ENCODE data around the gene CCDC117. TPM values are rescaled to one million over a fixed set of nuclear protein-coding genes. Genes with fewer than 3 reads are reported as not detected.
"Not testable (repeated sequence)": the region's sequence is repeated elsewhere in the genome, so short reads cannot be mapped to it uniquely, and the experiment has no call there.

Gene CCDC117
- total RNA-seq, 1 donor from 2014 or later: 10.7 TPM

DNA sequence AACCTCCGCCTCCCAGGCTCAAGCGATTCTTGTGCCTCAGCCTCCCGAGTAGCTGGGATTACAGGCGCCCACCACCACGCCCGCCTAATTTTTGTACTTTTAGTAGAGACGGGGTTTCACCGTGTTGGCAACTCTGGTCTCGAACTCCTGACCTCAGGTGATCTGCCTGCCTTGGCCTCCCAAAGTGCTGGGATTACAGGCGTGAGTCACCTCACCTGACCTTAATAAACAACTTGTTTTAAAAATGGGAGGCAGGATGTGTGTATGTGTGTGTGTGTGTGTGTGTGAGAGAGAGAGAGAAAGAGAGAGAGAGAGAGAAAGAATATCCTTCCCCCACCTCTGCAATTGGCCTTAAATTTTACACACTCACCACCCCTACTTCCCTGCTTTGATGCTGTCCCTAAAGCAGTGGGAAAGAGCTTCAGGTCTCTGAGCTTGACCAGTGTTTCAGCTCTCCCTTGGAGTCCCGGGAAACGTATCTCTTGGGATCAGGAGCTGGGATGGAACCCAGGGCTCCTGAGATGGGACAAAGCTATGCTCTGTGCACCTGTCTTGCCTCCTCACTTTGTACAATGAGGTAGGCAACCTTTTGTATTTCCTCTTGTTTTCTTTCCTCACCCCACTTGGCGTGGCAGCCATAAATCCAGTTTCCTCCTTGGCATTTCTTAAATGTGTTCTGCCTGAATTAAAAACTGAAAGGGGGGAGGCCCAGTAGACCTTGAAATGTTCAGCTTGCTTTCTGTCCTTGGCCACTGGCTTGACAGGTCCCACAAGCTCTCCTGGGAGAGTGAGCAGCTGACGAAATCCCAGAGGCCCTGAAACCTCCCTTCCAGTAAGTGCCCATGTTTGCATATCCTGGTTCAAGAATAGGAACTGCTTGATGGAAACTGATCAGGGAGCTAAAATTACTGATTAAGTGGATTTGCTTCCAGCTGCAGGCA is 45.7 kb downstream of the CCDC117 start:
- DNase-seq (ENCODE audit: low spot score in 2 of 2): no peak
- peaks cover 0 to 10% of the 10 kb centered on the region in 2 donors for H3K36me3 ChIP-seq
- peaks cover 0 to 8% of the 10 kb centered on the region in 2 donors for H3K4me1 ChIP-seq
- no peaks in the 10 kb centered on the region for H3K9me3 ChIP-seq
- no peak overlapping the region for H3K4me3 ChIP-seq
- H3K27ac ChIP-seq: peak overlapping the region; percentile 60 to 64
- TF ChIP-seq, protein P1, sequence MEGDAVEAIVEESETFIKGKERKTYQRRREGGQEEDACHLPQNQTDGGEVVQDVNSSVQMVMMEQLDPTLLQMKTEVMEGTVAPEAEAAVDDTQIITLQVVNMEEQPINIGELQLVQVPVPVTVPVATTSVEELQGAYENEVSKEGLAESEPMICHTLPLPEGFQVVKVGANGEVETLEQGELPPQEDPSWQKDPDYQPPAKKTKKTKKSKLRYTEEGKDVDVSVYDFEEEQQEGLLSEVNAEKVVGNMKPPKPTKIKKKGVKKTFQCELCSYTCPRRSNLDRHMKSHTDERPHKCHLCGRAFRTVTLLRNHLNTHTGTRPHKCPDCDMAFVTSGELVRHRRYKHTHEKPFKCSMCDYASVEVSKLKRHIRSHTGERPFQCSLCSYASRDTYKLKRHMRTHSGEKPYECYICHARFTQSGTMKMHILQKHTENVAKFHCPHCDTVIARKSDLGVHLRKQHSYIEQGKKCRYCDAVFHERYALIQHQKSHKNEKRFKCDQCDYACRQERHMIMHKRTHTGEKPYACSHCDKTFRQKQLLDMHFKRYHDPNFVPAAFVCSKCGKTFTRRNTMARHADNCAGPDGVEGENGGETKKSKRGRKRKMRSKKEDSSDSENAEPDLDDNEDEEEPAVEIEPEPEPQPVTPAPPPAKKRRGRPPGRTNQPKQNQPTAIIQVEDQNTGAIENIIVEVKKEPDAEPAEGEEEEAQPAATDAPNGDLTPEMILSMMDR (IDR thresholded peaks at IDR 0.05): no peak
- intact Hi-C loops (cut with DNase I): no loop called here
- H3K27me3 ChIP-seq: no peaks in the 10 kb centered on the region

DNA sequence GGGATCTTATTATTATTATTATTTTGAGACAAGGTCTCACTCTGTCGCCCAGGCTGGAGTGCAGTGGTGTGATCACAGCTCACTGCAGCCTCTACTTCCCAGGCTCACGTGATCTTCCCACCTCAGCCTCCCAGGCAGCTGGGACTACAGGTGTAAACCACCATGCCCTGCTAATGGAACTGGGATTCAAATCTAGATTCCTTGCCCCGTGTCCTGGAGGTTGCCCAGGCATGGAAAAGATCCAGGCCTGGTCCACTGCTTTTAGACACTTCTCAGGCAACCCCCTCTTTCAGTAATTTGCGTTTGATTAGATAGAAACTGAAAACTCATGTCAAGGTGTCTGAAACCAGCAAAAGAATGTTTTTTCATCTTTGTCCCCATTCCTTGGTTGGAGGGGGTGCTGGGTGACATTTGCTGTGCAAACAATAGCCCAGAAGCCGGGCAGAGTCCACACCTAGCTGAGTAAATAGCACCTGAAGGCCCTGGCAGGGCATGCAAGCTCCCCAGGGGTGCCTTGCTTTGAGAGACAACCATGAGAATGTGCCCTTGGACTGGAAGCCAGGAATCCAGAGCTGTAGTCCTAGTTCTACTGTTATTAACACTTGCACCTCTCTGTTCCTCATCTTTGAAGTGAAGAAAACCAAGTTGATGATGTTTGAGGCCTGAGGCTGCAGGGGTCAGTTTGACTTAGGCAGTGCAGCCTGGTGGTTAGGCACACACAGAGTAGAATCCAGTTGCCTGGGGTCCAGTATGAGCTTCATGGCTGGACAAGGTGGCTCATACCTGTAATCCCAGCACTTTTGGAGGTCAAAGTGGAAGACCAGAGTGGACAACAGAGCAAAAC is 47.0 kb downstream of the CCDC117 start:
- no peak overlapping the region for H3K4me3 ChIP-seq
- no peak for DNase-seq (ENCODE audit: low spot score in 2 of 2)
- intact Hi-C loops (cut with DNase I): no loop called here
- H3K9me3 ChIP-seq: no peaks in the 10 kb centered on the region
- H3K27me3 ChIP-seq: no peaks in the 10 kb centered on the region
- peaks cover 0 to 7% of the 10 kb centered on the region in 2 donors for H3K36me3 ChIP-seq
- H3K27ac ChIP-seq: peak overlapping the region; percentile 60 to 64
- H3K4me1 ChIP-seq: peaks cover 0 to 8% of the 10 kb centered on the region in 2 donors
- TF ChIP-seq, protein P1 (IDR thresholded peaks at IDR 0.05): no peak

DNA sequence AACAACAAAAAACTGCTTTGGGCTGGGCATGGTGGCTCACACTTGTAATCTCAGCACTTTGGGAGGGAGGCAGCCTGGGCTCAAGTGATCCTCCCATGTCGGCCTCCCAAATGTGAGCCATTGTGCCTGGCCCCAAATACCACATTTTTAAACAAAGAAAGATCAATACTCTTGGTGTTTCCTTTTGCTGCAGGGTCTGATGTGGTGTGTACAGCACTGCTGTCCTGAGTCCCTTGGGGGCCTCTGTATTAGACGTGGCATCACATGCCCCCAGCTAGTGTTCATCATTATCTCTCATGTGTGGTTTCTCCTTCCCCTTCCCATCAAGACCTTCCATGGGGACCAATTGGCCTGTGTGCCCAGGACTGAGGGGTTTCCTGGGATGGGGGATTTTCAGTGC is 48.4 kb downstream of the CCDC117 start:
- no peak overlapping the region for H3K4me3 ChIP-seq
- TF ChIP-seq, protein P1 (IDR thresholded peaks at IDR 0.05): no peak
- H3K27ac ChIP-seq: no peak overlapping the region
- H3K36me3 ChIP-seq: peaks cover 0 to 7% of the 10 kb centered on the region in 2 donors
- intact Hi-C loops (cut with DNase I): no loop called here
- H3K4me1 ChIP-seq: peaks cover 0 to 8% of the 10 kb centered on the region in 2 donors
- DNase-seq (ENCODE audit: low spot score in 2 of 2): no peak
- no peaks in the 10 kb centered on the region for H3K9me3 ChIP-seq
- no peaks in the 10 kb centered on the region for H3K27me3 ChIP-seq

DNA sequence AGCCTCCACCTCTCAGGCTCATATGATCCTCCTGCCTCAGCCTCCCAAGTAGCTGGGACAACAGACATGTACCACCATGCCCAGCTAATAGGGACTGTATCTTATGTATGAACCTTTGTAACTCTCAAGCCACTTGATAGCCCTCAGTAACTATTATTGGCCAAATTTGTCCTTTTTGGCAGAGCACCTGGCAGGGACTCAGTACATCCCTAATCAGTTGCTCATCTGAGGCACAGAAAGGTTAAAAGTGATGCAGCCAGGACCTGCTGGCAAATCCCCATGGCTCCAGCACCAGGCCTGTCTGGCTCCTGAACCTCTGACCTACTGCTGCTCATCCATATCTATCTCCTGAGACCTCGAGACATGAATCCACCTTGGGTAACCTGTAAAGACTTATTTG is 49.0 kb downstream of the CCDC117 start:
- TF ChIP-seq, protein P1 (IDR thresholded peaks at IDR 0.05): no peak
- intact Hi-C loops (cut with DNase I): no loop called here
- H3K9me3 ChIP-seq: no peaks in the 10 kb centered on the region
- no peak overlapping the region for H3K27ac ChIP-seq
- H3K4me3 ChIP-seq: no peak overlapping the region
- peaks cover 0 to 7% of the 10 kb centered on the region in 2 donors for H3K36me3 ChIP-seq
- DNase-seq (ENCODE audit: low spot score in 2 of 2): no peak
- peaks cover 0 to 8% of the 10 kb centered on the region in 2 donors for H3K4me1 ChIP-seq
- H3K27me3 ChIP-seq: no peaks in the 10 kb centered on the region

DNA sequence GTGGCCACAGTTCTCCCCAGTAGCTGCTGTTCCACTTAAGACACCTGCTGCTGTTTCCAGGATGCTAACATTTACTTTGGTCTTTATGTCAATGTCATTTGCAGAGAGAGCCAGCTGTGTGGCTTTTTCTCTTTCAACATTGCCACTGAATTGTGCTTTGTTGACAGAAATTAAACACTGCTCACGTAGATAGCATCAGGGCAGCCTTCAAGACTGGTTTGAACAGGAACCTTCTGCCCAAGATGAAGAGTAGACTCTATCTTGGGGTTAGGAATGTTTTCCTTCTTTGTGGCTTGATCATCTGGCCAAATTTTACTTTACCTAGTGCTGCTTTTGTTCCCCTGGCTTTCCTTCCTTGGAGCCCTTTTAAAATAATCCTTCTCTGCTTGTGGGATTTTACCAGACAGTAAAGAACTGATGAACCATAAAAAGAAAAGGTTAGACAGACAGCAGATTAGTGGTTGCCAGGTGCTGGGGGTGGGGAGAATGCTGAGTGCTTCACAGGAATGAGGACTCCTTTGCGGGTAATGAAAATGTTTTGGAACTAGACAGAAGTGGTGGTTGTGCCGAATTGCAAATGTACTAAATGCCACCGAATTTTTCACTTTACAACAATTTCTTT is 50.5 kb downstream of the CCDC117 start:
- no peaks in the 10 kb centered on the region for H3K9me3 ChIP-seq
- no peak for DNase-seq (ENCODE audit: low spot score in 2 of 2)
- no peak overlapping the region for H3K4me3 ChIP-seq
- H3K4me1 ChIP-seq: peaks cover 0 to 8% of the 10 kb centered on the region in 2 donors
- H3K27me3 ChIP-seq: no peaks in the 10 kb centered on the region
- no peak overlapping the region for H3K27ac ChIP-seq
- intact Hi-C loops (cut with DNase I): no loop called here
- H3K36me3 ChIP-seq: peaks cover 0 to 7% of the 10 kb centered on the region in 2 donors
- TF ChIP-seq, protein P1 (IDR thresholded peaks at IDR 0.05): no peak

DNA sequence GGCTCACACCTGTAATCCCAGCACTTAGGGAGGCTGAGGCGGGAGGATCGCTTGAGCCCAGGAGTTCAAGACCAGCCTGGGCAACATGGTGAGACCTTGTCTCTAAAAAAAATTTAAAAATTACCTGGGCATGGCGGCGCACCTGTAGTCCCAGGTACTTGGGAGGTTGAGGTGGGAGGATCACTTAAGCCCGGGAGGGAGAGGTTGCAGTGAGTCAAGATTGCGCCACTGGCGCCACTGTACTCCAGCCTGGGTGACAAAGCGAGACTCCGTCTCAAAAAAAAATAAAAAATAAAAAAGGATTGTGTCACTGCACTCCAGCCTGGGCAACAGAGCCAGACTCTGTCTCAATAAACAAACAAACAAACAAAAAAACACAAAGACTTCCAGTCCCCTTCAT is 52.0 kb downstream of the CCDC117 start:
- H3K36me3 ChIP-seq; H3K27me3 ChIP-seq; intact Hi-C loops (cut with DNase I): not testable (repeated sequence)

DNA sequence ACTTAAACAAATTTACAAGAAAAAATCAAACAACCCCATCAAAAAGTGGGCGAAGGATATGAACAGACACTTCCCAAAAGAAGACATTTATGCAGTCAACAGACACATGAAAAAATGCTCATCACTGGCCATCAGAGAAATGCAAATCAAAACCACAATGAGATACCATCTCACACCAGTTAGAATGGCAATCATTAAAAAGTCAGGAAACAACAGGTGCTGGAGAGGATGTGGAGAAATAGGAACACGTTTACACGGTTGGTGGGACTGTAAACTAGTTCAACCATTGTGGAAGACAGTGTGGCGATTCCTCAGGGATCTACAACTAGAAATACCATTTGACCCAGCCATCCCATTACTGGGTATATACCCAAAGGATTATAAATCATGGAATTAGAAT is 53.9 kb downstream of the CCDC117 start:
- H3K27ac ChIP-seq; DNase-seq (ENCODE audit: low spot score in 2 of 2); H3K36me3 ChIP-seq; H3K4me3 ChIP-seq; H3K4me1 ChIP-seq; intact Hi-C loops (cut with DNase I); H3K9me3 ChIP-seq; H3K27me3 ChIP-seq: not testable (repeated sequence)

More for the DNA sequence above, 52.0 kb downstream of the CCDC117 start:
- not testable (repeated sequence) for DNase-seq (ENCODE audit: low spot score in 2 of 2); H3K27ac ChIP-seq; H3K9me3 ChIP-seq; H3K4me1 ChIP-seq; H3K4me3 ChIP-seq
